Lung (tissue), 12 donors: Measurements from ENCODE around the gene CPM. TPM values are rescaled to one million over a fixed set of nuclear protein-coding genes. Genes with fewer than 3 reads are reported as not detected.

ENCODE experiments used
- ATAC-seq: fragments of 200-7000 bp; cut with Tn5 transposase; one replicate; pipeline ENCODE4 v1.9.1; 2020; ENCODE audit warnings: moderate number of reproducible peaks; ENCODE audit not compliant: insufficient read depth, low FRiP score
- DNase-seq, 3 donors: peaks; one replicate each; pipeline ENCODE4 v3.0.0-alpha.2; 2013 to 2017
- H3K27ac ChIP-seq, 2 donors: one replicate each; pipeline ENCODE4 v1.5.1; 2013; ENCODE audit warnings: mild to moderate bottlenecking in 2 of 2, moderate library complexity in 2 of 2, control low read depth in 1 of 2, inconsistent platforms in 1 of 2, low read depth in 1 of 2, low read length in 1 of 2
- H3K27me3 ChIP-seq, 3 donors: one replicate each; pipeline ENCODE4 v1.5.1; 2013; ENCODE audit warnings: low read length in 2 of 3; ENCODE audit not compliant: control insufficient read depth in 3 of 3, insufficient read depth in 3 of 3
- H3K36me3 ChIP-seq, 4 donors: one replicate each; pipeline ENCODE4 v1.5.1; 2013; ENCODE audit warnings: low read length in 4 of 4, mild to moderate bottlenecking in 1 of 4, moderate library complexity in 1 of 4; ENCODE audit not compliant: control insufficient read depth in 4 of 4, insufficient read depth in 4 of 4
- H3K4me1 ChIP-seq, 5 donors: one replicate each; pipeline ENCODE4 v1.5.1; 2013; ENCODE audit warnings: low read length in 5 of 5, mild to moderate bottlenecking in 2 of 5, moderate library complexity in 1 of 5; ENCODE audit not compliant: control insufficient read depth in 5 of 5, insufficient read depth in 5 of 5
- H3K4me3 ChIP-seq: one replicate; pipeline ENCODE4 v1.5.1; 2013; ENCODE audit warnings: mild to moderate bottlenecking, control low read depth, moderate library complexity
- H3K9ac ChIP-seq, 2 donors: one replicate each; pipeline ENCODE4 v1.5.1; 2013; ENCODE audit warnings: low read length in 2 of 2, control low read depth in 1 of 2; ENCODE audit not compliant: insufficient read depth in 1 of 2
- H3K9me3 ChIP-seq, 4 donors: one replicate each; pipeline ENCODE4 v1.5.1; 2013; ENCODE audit warnings: low read length in 3 of 4, mild to moderate bottlenecking in 1 of 4, moderate library complexity in 1 of 4; ENCODE audit not compliant: control insufficient read depth in 4 of 4, insufficient read depth in 3 of 4
- WGBS, 2 donors: extraction: QIAGEN DNeasy Blood & Tissue Kit; methylation state at CpG; one replicate each; pipeline ENCODE4 v1.1.7; 2013; 5-methylcytosine and 5-hydroxymethylcytosine counted together
- polyA plus RNA-seq, 2 donors: library from polyadenylated mRNA; stranded (reverse); fragments of 200-250 nt; gene quantifications; one replicate each; pipeline ENCODE4 v1.2.1, GENCODE V29; 2013
- total RNA-seq, 2 donors: library from RNA; depleted of rRNA in 1 of 2; stranded (reverse); fragments of >200 nt in 1 of 2; gene quantifications; one replicate each; pipeline ENCODE4 v1.2.1, GENCODE V29; 2014 to 2021
- TF ChIP-seq, protein P1 (sequence below): IDR thresholded peaks from 2 replicates; pipeline ENCODE4 v1.5.1; 2012; ENCODE audit warnings: mild to moderate bottlenecking; ENCODE audit errors: control extremely low read depth, extremely low read depth
- donor health status: control.
- donor health status: control.
- donor health status: Bipolar disorder and iron deficiency.
- donor health status: healthy.
- donor health status: DM: yes; HTN: yes; CAD: no.

The CPM gene
- total and polyA plus RNA-seq, 4 donors: 66.6 to 241 (median 136) TPM

DNA sequence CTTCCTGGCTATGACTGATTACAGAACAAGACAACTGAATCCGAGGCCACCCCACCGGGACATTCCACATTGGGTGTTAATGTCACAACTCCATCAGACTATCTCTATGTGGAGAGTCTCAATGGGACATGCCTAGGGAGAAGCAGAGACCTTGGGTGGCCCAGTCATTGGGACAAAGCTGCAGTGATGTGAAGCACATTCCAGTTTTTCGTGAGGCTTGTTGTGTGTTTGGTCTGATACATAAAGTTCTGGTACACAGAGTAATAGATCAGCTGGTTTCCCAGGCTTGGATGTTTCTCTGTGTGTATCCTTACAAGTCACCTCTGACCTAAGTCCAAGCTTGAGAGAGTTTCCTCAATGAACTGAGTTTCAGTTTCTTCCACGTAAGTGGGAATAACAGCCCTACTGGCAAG lies 42.3 kb downstream of the CPM start:
- Histone ChIP-seq H3K27me3 (no peaks in the 10 kb centered on the region), H3K4me3 (no peak overlapping the region), H3K36me3 (peaks cover 0 to 2% (median 0%) of the 10 kb centered on the region in 4 donors), H3K9ac (no peak overlapping the region), H3K9me3 (no peaks in the 10 kb centered on the region), H3K27ac (no peak overlapping the region), H3K4me1 (peaks cover 0 to 4% (median 0%) of the 10 kb centered on the region in 5 donors)
- 70 to 77% methylated on average over 4 of the region's 4 CpGs for WGBS, 2 donors
- ATAC-seq: no peak
- no peak for DNase-seq
- TF ChIP-seq, protein P1, sequence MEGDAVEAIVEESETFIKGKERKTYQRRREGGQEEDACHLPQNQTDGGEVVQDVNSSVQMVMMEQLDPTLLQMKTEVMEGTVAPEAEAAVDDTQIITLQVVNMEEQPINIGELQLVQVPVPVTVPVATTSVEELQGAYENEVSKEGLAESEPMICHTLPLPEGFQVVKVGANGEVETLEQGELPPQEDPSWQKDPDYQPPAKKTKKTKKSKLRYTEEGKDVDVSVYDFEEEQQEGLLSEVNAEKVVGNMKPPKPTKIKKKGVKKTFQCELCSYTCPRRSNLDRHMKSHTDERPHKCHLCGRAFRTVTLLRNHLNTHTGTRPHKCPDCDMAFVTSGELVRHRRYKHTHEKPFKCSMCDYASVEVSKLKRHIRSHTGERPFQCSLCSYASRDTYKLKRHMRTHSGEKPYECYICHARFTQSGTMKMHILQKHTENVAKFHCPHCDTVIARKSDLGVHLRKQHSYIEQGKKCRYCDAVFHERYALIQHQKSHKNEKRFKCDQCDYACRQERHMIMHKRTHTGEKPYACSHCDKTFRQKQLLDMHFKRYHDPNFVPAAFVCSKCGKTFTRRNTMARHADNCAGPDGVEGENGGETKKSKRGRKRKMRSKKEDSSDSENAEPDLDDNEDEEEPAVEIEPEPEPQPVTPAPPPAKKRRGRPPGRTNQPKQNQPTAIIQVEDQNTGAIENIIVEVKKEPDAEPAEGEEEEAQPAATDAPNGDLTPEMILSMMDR: no peak

- TF ChIP-seq, protein P1: no peak
- Histone ChIP-seq H3K9me3 (no peaks in the 10 kb centered on the region), H3K36me3 (peaks cover 0 to 2% (median 0%) of the 10 kb centered on the region in 4 donors), H3K4me1 (peaks cover 0 to 2% (median 0%) of the 10 kb centered on the region in 5 donors), H3K9ac (no peak overlapping the region), H3K27ac (no peak overlapping the region), H3K4me3 (no peak overlapping the region), H3K27me3 (no peaks in the 10 kb centered on the region)
- no peak for ATAC-seq
- peak in 2 of 3 donors; percentile 8 to 27 for DNase-seq
Observed at GRCh38 chr12:68888243-68888642, 44.7 kb downstream of the CPM start.

DNA sequence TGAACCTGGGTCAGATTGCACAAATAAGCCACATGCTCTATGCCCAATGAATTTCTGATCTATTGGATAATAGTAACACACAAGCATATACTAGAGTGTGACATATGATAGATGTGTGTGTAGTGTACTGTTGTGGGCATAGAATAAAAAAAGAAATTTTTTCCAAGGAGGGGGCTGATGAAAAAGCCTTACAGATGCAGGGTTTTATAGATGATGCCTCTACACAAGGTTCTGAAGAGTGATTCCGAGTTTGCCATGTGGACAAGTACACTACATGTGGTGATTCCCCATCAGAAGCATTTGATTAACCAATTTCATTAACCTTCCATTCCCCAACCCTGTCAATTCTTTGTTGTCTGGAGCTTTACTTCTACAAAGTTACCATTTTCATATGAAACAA lies 45.3 kb downstream of the CPM start:
- WGBS, 2 donors: 83 to 95% methylated on average over 1 of the region's 1 CpG
- H3K9ac ChIP-seq: no peak overlapping the region
- H3K4me3 ChIP-seq: no peak overlapping the region
- H3K9me3 ChIP-seq: no peaks in the 10 kb centered on the region
- ATAC-seq: no peak
- no peak for DNase-seq
- H3K27ac ChIP-seq: no peak overlapping the region
- TF ChIP-seq, protein P1: no peak
- peaks cover 0 to 4% (median 0%) of the 10 kb centered on the region in 4 donors for H3K36me3 ChIP-seq
- no peaks in the 10 kb centered on the region for H3K27me3 ChIP-seq
- H3K4me1 ChIP-seq: peaks cover 0 to 2% (median 0%) of the 10 kb centered on the region in 5 donors
